IPS-18c (cell line): ENCODE measurements around the gene KIZ.

Experiments used
- H3K4me3 ChIP-seq: 2 replicates; pipeline ENCODE4 v1.7.0; 2013; ENCODE audit warnings: low read depth, mild to moderate bottlenecking, low read length, moderate library complexity; ENCODE audit not compliant: insufficient read depth
- H3K9me3 ChIP-seq: one replicate; pipeline ENCODE4 v1.6.1; 2013; ENCODE audit warnings: mild to moderate bottlenecking, low read length, moderate library complexity; ENCODE audit not compliant: control insufficient read depth, insufficient read depth

KIZ gene

GRCh38 chr20:21127201-21127981, 1.5 kb downstream of the KIZ start:
- no peak overlapping the region for H3K4me3 ChIP-seq
- no peaks in the 10 kb centered on the region for H3K9me3 ChIP-seq

GRCh38 chr20:21129861-21130260, 4.0 kb downstream of the KIZ start:
- Histone ChIP-seq H3K9me3 (no peaks in the 10 kb centered on the region), H3K4me3 (no peak overlapping the region)

- no peak overlapping the region for H3K4me3 ChIP-seq
Measured at GRCh38 chr20:21133404-21133803, 7.5 kb downstream of the KIZ start.

GRCh38 chr20:21133917-21134622, 8.2 kb downstream of the KIZ start:
- Histone ChIP-seq H3K4me3 (no peak overlapping the region), H3K9me3 (no peaks in the 10 kb centered on the region)

More at GRCh38 chr20:21133404-21133803, 7.5 kb downstream of the KIZ start:
- no peaks in the 10 kb centered on the region for H3K9me3 ChIP-seq

- no peaks in the 10 kb centered on the region for H3K9me3 ChIP-seq
- no peak overlapping the region for H3K4me3 ChIP-seq
Measured at GRCh38 chr20:21134883-21135493, 9.1 kb downstream of the KIZ start.

GRCh38 chr20:21136015-21136732, 10.3 kb downstream of the KIZ start:
- H3K4me3 ChIP-seq: no peak overlapping the region
- H3K9me3 ChIP-seq: no peaks in the 10 kb centered on the region

- Histone ChIP-seq H3K9me3 (no peaks in the 10 kb centered on the region), H3K4me3 (no peak overlapping the region)
Measured at GRCh38 chr20:21137078-21137477, 11.2 kb downstream of the KIZ start.

- no peaks in the 10 kb centered on the region for H3K9me3 ChIP-seq
- no peak overlapping the region for H3K4me3 ChIP-seq
Measured at GRCh38 chr20:21139881-21140566, 14.1 kb downstream of the KIZ start.

- Histone ChIP-seq H3K4me3 (no peak overlapping the region), H3K9me3 (no peaks in the 10 kb centered on the region)
Measured at GRCh38 chr20:21141825-21142224, 15.9 kb downstream of the KIZ start.

- H3K4me3 ChIP-seq: no peak overlapping the region
- H3K9me3 ChIP-seq: no peaks in the 10 kb centered on the region
Measured at GRCh38 chr20:21143194-21143890, 17.5 kb downstream of the KIZ start.

- Histone ChIP-seq H3K4me3 (no peak overlapping the region), H3K9me3 (no peaks in the 10 kb centered on the region)
Measured at GRCh38 chr20:21145424-21145823, 19.5 kb downstream of the KIZ start.

- no peaks in the 10 kb centered on the region for H3K9me3 ChIP-seq
Measured at GRCh38 chr20:21146215-21146614, 20.3 kb downstream of the KIZ start.

GRCh38 chr20:21147593-21147992, 21.7 kb downstream of the KIZ start:
- no peak overlapping the region for H3K4me3 ChIP-seq
- H3K9me3 ChIP-seq: no peaks in the 10 kb centered on the region

More at GRCh38 chr20:21146215-21146614, 20.3 kb downstream of the KIZ start:
- H3K4me3 ChIP-seq: no peak overlapping the region

GRCh38 chr20:21149344-21149743, 23.5 kb downstream of the KIZ start:
- H3K4me3 ChIP-seq: no peak overlapping the region
- no peaks in the 10 kb centered on the region for H3K9me3 ChIP-seq

GRCh38 chr20:21151791-21152190, 25.9 kb downstream of the KIZ start:
- Histone ChIP-seq H3K4me3 (no peak overlapping the region), H3K9me3 (no peaks in the 10 kb centered on the region)

- Histone ChIP-seq H3K4me3 (no peak overlapping the region), H3K9me3 (no peaks in the 10 kb centered on the region)
Measured at GRCh38 chr20:21154692-21155091, 28.8 kb downstream of the KIZ start.
